Measurements from ENCODE around the gene FN1.

FN1 gene

GRCh38 chr2:215450188-215451011 lies 14.5 kb upstream of the FN1 start:
- in situ Hi-C loops (cut with HindIII; ENCODE audit: low pct_ligation_motif_present, low sequenced_read_pairs), result no loop called here
- Histone ChIP-seq H3K27ac (no peak overlapping the region), H3K36me3 (replicated peaks) (no peaks in the 10 kb centered on the region), H3K27me3 (replicated peaks) (no peaks in the 10 kb centered on the region), H3K4me3 (ENCODE audit: low read depth, low read length) (no peak overlapping the region)
- no peak for DNase-seq
- TF ChIP-seq CTCF (IDR thresholded peaks at IDR 0.05; ENCODE audit: low read depth, low read length, missing control alignments), result no peak

GRCh38 chr2:215447673-215448081 lies 11.8 kb upstream of the FN1 start:
- no peak for DNase-seq
- in situ Hi-C loops (cut with HindIII; ENCODE audit: low pct_ligation_motif_present, low sequenced_read_pairs), result loop anchor here (25.0 kb wide), 1 partner anchor 465 kb away; no protein-coding TSS in a partner anchor
- TF ChIP-seq CTCF (IDR thresholded peaks at IDR 0.05; ENCODE audit: low read depth, low read length, missing control alignments), result no peak
- H3K27me3 ChIP-seq (replicated peaks), result no peaks in the 10 kb centered on the region
- H3K4me3 ChIP-seq (ENCODE audit: low read depth, low read length), result no peak overlapping the region
- no peak overlapping the region for H3K27ac ChIP-seq
- no peaks in the 10 kb centered on the region for H3K36me3 ChIP-seq (replicated peaks)

GRCh38 chr2:215447056-215447455 lies 11.2 kb upstream of the FN1 start:
- Histone ChIP-seq H3K36me3 (replicated peaks) (no peaks in the 10 kb centered on the region), H3K27me3 (replicated peaks) (no peaks in the 10 kb centered on the region), H3K27ac (no peak overlapping the region), H3K4me3 (ENCODE audit: low read depth, low read length) (no peak overlapping the region)
- TF ChIP-seq CTCF (IDR thresholded peaks at IDR 0.05; ENCODE audit: low read depth, low read length, missing control alignments), result no peak
- in situ Hi-C loops (cut with HindIII; ENCODE audit: low pct_ligation_motif_present, low sequenced_read_pairs), result loop anchor here (25.0 kb wide), 1 partner anchor 465 kb away; no protein-coding TSS in a partner anchor
- no peak for DNase-seq

GRCh38 chr2:215442401-215442787 lies 6.5 kb upstream of the FN1 start:
- no peak overlapping the region for H3K4me3 ChIP-seq (ENCODE audit: low read depth, low read length)
- no peaks in the 10 kb centered on the region for H3K36me3 ChIP-seq (replicated peaks)
- no peak for DNase-seq
- no peaks in the 10 kb centered on the region for H3K27me3 ChIP-seq (replicated peaks)
- TF ChIP-seq CTCF (IDR thresholded peaks at IDR 0.05; ENCODE audit: low read depth, low read length, missing control alignments), result no peak
- in situ Hi-C loops (cut with HindIII; ENCODE audit: low pct_ligation_motif_present, low sequenced_read_pairs), result loop anchor here (25.0 kb wide), 1 partner anchor 470 kb away; no protein-coding TSS in a partner anchor
- no peak overlapping the region for H3K27ac ChIP-seq

GRCh38 chr2:215441560-215442400 lies 5.9 kb upstream of the FN1 start:
- no peak for DNase-seq
- H3K36me3 ChIP-seq (replicated peaks), result no peaks in the 10 kb centered on the region
- in situ Hi-C loops (cut with HindIII; ENCODE audit: low pct_ligation_motif_present, low sequenced_read_pairs), result loop anchor here (25.0 kb wide), 1 partner anchor 471 kb away; no protein-coding TSS in a partner anchor
- no peaks in the 10 kb centered on the region for H3K27me3 ChIP-seq (replicated peaks)
- no peak overlapping the region for H3K4me3 ChIP-seq (ENCODE audit: low read depth, low read length)
- TF ChIP-seq CTCF (IDR thresholded peaks at IDR 0.05; ENCODE audit: low read depth, low read length, missing control alignments), result no peak
- no peak overlapping the region for H3K27ac ChIP-seq

All from brain microvascular endothelial cell (primary cell).